T-helper 1 cell treated with Interleukin-12 subunit alpha and Interleukin-12 subunit beta and Interleukin-4 antibody, amounts not matched to agents 30 μg/mL and 1 μg/mL, for 36 hours (primary cell): Measurements from ENCODE around the gene CCDC57.

ENCODE experiments used
- H3K27ac Mint-ChIP-seq: one replicate; pipeline ENCODE4 v1.8.0; 2021; ENCODE audit warnings: mild to moderate bottlenecking, mixed read lengths
- H3K27me3 Mint-ChIP-seq: one replicate; pipeline ENCODE4 v1.8.0; 2021; ENCODE audit warnings: low read depth, mixed read lengths
- H3K36me3 Mint-ChIP-seq: one replicate; pipeline ENCODE4 v1.8.0; 2021; ENCODE audit warnings: low read depth, mixed read lengths
- H3K4me1 Mint-ChIP-seq: one replicate; pipeline ENCODE4 v1.8.0; 2021; ENCODE audit warnings: low read depth, mixed read lengths
- H3K4me3 Mint-ChIP-seq: one replicate; pipeline ENCODE4 v1.8.0; 2021; ENCODE audit warnings: mild to moderate bottlenecking, moderate library complexity, mixed read lengths
- H3K9me3 Mint-ChIP-seq: one replicate; pipeline ENCODE4 v1.8.0; 2021; ENCODE audit warnings: mixed read lengths

Gene CCDC57

GRCh38 chr17:82058230-82058854, 154.3 kb downstream of the CCDC57 start:
- no peaks in the 10 kb centered on the region for H3K27me3 Mint-ChIP-seq
- H3K4me3 Mint-ChIP-seq, result no peak overlapping the region
- H3K27ac Mint-ChIP-seq, result no peak overlapping the region
- peaks cover 3% of the 10 kb centered on the region for H3K36me3 Mint-ChIP-seq
- peaks cover under 1% of the 10 kb centered on the region for H3K4me1 Mint-ChIP-seq
- H3K9me3 Mint-ChIP-seq, result no peaks in the 10 kb centered on the region

GRCh38 chr17:82056729-82057621, 155.7 kb downstream of the CCDC57 start:
- Mint-ChIP-seq H3K27me3 (no peaks in the 10 kb centered on the region), H3K4me1 (peaks cover 2% of the 10 kb centered on the region), H3K36me3 (peaks cover 3% of the 10 kb centered on the region), H3K9me3 (no peaks in the 10 kb centered on the region), H3K4me3 (no peak overlapping the region), H3K27ac (no peak overlapping the region)

GRCh38 chr17:82055965-82056728, 156.5 kb downstream of the CCDC57 start:
- H3K4me3 Mint-ChIP-seq, result no peak overlapping the region
- H3K4me1 Mint-ChIP-seq, result peaks cover 2% of the 10 kb centered on the region
- no peak overlapping the region for H3K27ac Mint-ChIP-seq
- H3K9me3 Mint-ChIP-seq, result no peaks in the 10 kb centered on the region
- no peaks in the 10 kb centered on the region for H3K27me3 Mint-ChIP-seq
- H3K36me3 Mint-ChIP-seq, result peaks cover 3% of the 10 kb centered on the region

- Mint-ChIP-seq H3K36me3 (peaks cover 3% of the 10 kb centered on the region), H3K27ac (no peak overlapping the region), H3K4me3 (peak overlapping the region; percentile 37), H3K9me3 (no peaks in the 10 kb centered on the region), H3K4me1 (peaks cover 6% of the 10 kb centered on the region), H3K27me3 (no peaks in the 10 kb centered on the region)
Measured at GRCh38 chr17:82055023-82055964, 157.3 kb downstream of the CCDC57 start.

GRCh38 chr17:82054351-82055022, 158.2 kb downstream of the CCDC57 start:
- Mint-ChIP-seq H3K9me3 (no peaks in the 10 kb centered on the region), H3K4me1 (peaks cover 7% of the 10 kb centered on the region), H3K36me3 (peaks cover 3% of the 10 kb centered on the region), H3K27ac (no peak overlapping the region), H3K27me3 (no peaks in the 10 kb centered on the region), H3K4me3 (peak overlapping the region; percentile 37)

- Mint-ChIP-seq H3K36me3 (peaks cover 3% of the 10 kb centered on the region), H3K4me3 (peak overlapping the region; percentile 70), H3K27ac (peak overlapping the region; percentile 20), H3K27me3 (no peaks in the 10 kb centered on the region), H3K4me1 (peaks cover 7% of the 10 kb centered on the region), H3K9me3 (no peaks in the 10 kb centered on the region)
Measured at GRCh38 chr17:82053556-82054263, 158.9 kb downstream of the CCDC57 start.

- Mint-ChIP-seq H3K4me1 (peaks cover 7% of the 10 kb centered on the region), H3K36me3 (peaks cover 3% of the 10 kb centered on the region), H3K27me3 (no peaks in the 10 kb centered on the region), H3K9me3 (no peaks in the 10 kb centered on the region), H3K27ac (peak overlapping the region; percentile 20), H3K4me3 (peak overlapping the region; percentile 70)
Measured at GRCh38 chr17:82053130-82053529, 159.5 kb downstream of the CCDC57 start.

- no peak overlapping the region for H3K27ac Mint-ChIP-seq
- no peaks in the 10 kb centered on the region for H3K27me3 Mint-ChIP-seq
- peaks cover 2% of the 10 kb centered on the region for H3K36me3 Mint-ChIP-seq
- peak overlapping the region; percentile 70 for H3K4me3 Mint-ChIP-seq
- H3K9me3 Mint-ChIP-seq, result no peaks in the 10 kb centered on the region
- H3K4me1 Mint-ChIP-seq, result peaks cover 8% of the 10 kb centered on the region
Measured at GRCh38 chr17:82052638-82053059, 160.0 kb downstream of the CCDC57 start.

- Mint-ChIP-seq H3K4me1 (peaks cover 11% of the 10 kb centered on the region), H3K9me3 (no peaks in the 10 kb centered on the region), H3K4me3 (peak within 1 kb of the TSS; percentile 88), H3K36me3 (peaks cover 5% of the 10 kb centered on the region), H3K27ac (peak within 1 kb of the TSS; percentile 88), H3K27me3 (no peaks in the 10 kb centered on the region)
Measured at GRCh38 chr17:82051776-82052637, 160.6 kb downstream of the CCDC57 start, which contains the start of the genes GPS1 and RFNG. Gene GPS1, plus strand, starts transcription at chr17:82051898. Its CDS starts 34 bp downstream, at chr17:82051932. Gene RFNG, minus strand, starts transcription at chr17:82051811. Its CDS starts 45 bp downstream, at chr17:82051766.
